ENCODE measurements around the gene MAS1L.

GRCh38 chr6:29496961-29497360 is 9.2 kb upstream of the MAS1L start:
- TF ChIP-seq, protein P1, sequence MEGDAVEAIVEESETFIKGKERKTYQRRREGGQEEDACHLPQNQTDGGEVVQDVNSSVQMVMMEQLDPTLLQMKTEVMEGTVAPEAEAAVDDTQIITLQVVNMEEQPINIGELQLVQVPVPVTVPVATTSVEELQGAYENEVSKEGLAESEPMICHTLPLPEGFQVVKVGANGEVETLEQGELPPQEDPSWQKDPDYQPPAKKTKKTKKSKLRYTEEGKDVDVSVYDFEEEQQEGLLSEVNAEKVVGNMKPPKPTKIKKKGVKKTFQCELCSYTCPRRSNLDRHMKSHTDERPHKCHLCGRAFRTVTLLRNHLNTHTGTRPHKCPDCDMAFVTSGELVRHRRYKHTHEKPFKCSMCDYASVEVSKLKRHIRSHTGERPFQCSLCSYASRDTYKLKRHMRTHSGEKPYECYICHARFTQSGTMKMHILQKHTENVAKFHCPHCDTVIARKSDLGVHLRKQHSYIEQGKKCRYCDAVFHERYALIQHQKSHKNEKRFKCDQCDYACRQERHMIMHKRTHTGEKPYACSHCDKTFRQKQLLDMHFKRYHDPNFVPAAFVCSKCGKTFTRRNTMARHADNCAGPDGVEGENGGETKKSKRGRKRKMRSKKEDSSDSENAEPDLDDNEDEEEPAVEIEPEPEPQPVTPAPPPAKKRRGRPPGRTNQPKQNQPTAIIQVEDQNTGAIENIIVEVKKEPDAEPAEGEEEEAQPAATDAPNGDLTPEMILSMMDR (IDR thresholded peaks at IDR 0.05), result no peak
- TF ChIP-seq POLR2AphosphoS5 (IDR thresholded peaks at IDR 0.05), result no peak
- no peak for TF ChIP-seq POLR2A (IDR thresholded peaks at IDR 0.05)

Measured in upper lobe of left lung (tissue), 4 donors.